ENCODE results near the gene SLC4A9.

SLC4A9 gene

DNA sequence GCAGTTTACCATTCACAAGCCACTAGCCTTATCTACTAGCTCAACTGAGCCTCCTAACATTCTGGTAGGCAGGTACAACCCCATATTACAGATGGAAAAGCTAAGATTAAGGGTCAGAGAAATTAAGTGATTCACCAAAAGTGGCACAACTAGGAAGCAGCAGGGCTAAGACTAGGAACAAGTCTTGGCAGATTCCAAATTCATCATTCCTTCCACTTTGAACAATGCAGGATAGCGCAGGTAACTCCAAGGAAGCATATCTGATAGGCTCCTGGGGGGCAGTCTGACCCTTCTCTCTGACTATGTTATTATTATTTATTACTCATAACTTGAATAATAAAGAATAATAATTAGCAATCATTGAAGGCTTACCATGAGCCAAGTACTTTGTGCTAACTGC is 22.1 kb upstream of the SLC4A9 start:
- no peaks in the 10 kb centered on the region for H3K9me2 ChIP-seq (ENCODE audit: low read depth, low read length)
- no peak overlapping the region for H3K4me2 ChIP-seq (ENCODE audit: low read length)
- no peak overlapping the region for H3K27ac ChIP-seq (ENCODE audit: low read depth, low read length, poor library complexity, severe bottlenecking)
- no peaks in the 10 kb centered on the region for H3K79me2 ChIP-seq (ENCODE audit: insufficient read depth, low read length)
- H3K27me3 ChIP-seq (ENCODE audit: insufficient read depth, low read length) = no peaks in the 10 kb centered on the region
- no peak overlapping the region for H2AFZ ChIP-seq (ENCODE audit: low read length)
- H4K20me1 ChIP-seq (ENCODE audit: insufficient read depth, low read length) = no peaks in the 10 kb centered on the region
- TF ChIP-seq, protein P1, sequence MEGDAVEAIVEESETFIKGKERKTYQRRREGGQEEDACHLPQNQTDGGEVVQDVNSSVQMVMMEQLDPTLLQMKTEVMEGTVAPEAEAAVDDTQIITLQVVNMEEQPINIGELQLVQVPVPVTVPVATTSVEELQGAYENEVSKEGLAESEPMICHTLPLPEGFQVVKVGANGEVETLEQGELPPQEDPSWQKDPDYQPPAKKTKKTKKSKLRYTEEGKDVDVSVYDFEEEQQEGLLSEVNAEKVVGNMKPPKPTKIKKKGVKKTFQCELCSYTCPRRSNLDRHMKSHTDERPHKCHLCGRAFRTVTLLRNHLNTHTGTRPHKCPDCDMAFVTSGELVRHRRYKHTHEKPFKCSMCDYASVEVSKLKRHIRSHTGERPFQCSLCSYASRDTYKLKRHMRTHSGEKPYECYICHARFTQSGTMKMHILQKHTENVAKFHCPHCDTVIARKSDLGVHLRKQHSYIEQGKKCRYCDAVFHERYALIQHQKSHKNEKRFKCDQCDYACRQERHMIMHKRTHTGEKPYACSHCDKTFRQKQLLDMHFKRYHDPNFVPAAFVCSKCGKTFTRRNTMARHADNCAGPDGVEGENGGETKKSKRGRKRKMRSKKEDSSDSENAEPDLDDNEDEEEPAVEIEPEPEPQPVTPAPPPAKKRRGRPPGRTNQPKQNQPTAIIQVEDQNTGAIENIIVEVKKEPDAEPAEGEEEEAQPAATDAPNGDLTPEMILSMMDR (IDR thresholded peaks at IDR 0.05; ENCODE audit: low read length) = no peak
- no peak for TF ChIP-seq EZH2 (IDR thresholded peaks at IDR 0.05; ENCODE audit: borderline replicate concordance, low read length)
- H3F3A ChIP-seq (ENCODE audit: insufficient read depth, low read length) = no peaks in the 10 kb centered on the region
- H3K4me1 ChIP-seq (ENCODE audit: insufficient read depth, low read length, severe bottlenecking) = peaks cover 11% of the 10 kb centered on the region
- H3K9me3 ChIP-seq (ENCODE audit: low read length) = no peaks in the 10 kb centered on the region
- peaks cover 51% of the 10 kb centered on the region for H3K36me3 ChIP-seq (ENCODE audit: insufficient read depth, low read length)
- H3K4me3 ChIP-seq (ENCODE audit: low read depth, low read length, poor library complexity, severe bottlenecking) = no peak overlapping the region
- H3K9ac ChIP-seq (ENCODE audit: low read length) = no peak overlapping the region

DNA sequence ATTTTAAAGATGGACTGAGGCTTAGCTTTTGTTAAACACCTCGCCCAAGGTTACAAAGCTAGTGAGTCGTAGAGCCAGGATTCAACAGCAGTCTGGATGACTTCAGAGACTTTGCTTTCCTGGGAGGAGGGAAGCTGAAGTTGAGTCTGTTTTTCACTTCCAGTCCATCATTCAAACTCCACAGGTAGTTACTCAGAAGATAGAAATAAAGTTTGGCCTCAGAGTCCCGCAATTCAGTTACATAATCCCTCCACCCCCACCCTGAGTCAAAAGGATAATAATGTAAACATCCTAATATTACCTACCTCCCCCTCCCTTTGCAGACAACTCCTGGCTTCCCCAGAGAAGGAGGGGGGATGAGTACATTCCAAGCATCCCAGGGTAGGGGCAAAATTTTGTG is 21.7 kb upstream of the SLC4A9 start:
- Histone ChIP-seq H3K9me2 (ENCODE audit: low read depth, low read length) (no peaks in the 10 kb centered on the region), H3K27me3 (ENCODE audit: insufficient read depth, low read length) (no peaks in the 10 kb centered on the region), H4K20me1 (ENCODE audit: insufficient read depth, low read length) (no peaks in the 10 kb centered on the region), H3K27ac (ENCODE audit: low read depth, low read length, poor library complexity, severe bottlenecking) (no peak overlapping the region), H3K36me3 (ENCODE audit: insufficient read depth, low read length) (peaks cover 47% of the 10 kb centered on the region), H3K9ac (ENCODE audit: low read length) (no peak overlapping the region), H3K4me2 (ENCODE audit: low read length) (no peak overlapping the region), H3K4me3 (ENCODE audit: low read depth, low read length, poor library complexity, severe bottlenecking) (no peak overlapping the region), H2AFZ (ENCODE audit: low read length) (no peak overlapping the region), H3F3A (ENCODE audit: insufficient read depth, low read length) (no peaks in the 10 kb centered on the region), H3K4me1 (ENCODE audit: insufficient read depth, low read length, severe bottlenecking) (peaks cover 16% of the 10 kb centered on the region), H3K79me2 (ENCODE audit: insufficient read depth, low read length) (no peaks in the 10 kb centered on the region), H3K9me3 (ENCODE audit: low read length) (no peaks in the 10 kb centered on the region)
- TF ChIP-seq, protein P1 (IDR thresholded peaks at IDR 0.05; ENCODE audit: low read length) = no peak
- TF ChIP-seq EZH2 (IDR thresholded peaks at IDR 0.05; ENCODE audit: borderline replicate concordance, low read length) = no peak

DNA sequence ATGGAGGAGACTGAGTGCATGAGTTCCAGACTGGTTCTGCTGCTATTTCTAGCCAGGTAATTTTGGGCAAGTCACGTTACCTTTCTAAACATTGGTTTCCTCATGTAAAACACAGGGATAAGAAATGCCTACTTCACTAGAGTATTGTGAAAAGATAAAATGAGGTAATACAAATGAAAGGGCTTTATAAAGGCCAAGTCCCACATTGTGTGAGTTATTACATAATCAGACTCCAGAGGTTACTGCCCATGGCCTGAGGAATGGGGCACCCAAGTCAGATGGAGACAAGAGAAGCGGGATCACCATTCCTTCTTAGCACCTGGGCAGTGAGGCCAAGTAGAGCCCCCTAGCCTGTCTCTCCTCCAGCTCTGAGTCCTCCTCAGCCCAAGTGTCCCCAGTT is 21.1 kb upstream of the SLC4A9 start:
- H3K79me2 ChIP-seq (ENCODE audit: insufficient read depth, low read length) = no peaks in the 10 kb centered on the region
- H4K20me1 ChIP-seq (ENCODE audit: insufficient read depth, low read length) = no peaks in the 10 kb centered on the region
- H3K9ac ChIP-seq (ENCODE audit: low read length) = no peak overlapping the region
- no peaks in the 10 kb centered on the region for H3K9me3 ChIP-seq (ENCODE audit: low read length)
- peaks cover 20% of the 10 kb centered on the region for H3K4me1 ChIP-seq (ENCODE audit: insufficient read depth, low read length, severe bottlenecking)
- no peak overlapping the region for H2AFZ ChIP-seq (ENCODE audit: low read length)
- no peak overlapping the region for H3K27ac ChIP-seq (ENCODE audit: low read depth, low read length, poor library complexity, severe bottlenecking)
- H3F3A ChIP-seq (ENCODE audit: insufficient read depth, low read length) = no peaks in the 10 kb centered on the region
- H3K4me3 ChIP-seq (ENCODE audit: low read depth, low read length, poor library complexity, severe bottlenecking) = no peak overlapping the region
- H3K9me2 ChIP-seq (ENCODE audit: low read depth, low read length) = no peaks in the 10 kb centered on the region
- TF ChIP-seq, protein P1 (IDR thresholded peaks at IDR 0.05; ENCODE audit: low read length) = no peak
- no peak for TF ChIP-seq EZH2 (IDR thresholded peaks at IDR 0.05; ENCODE audit: borderline replicate concordance, low read length)
- H3K36me3 ChIP-seq (ENCODE audit: insufficient read depth, low read length) = peaks cover 48% of the 10 kb centered on the region
- no peaks in the 10 kb centered on the region for H3K27me3 ChIP-seq (ENCODE audit: insufficient read depth, low read length)
- H3K4me2 ChIP-seq (ENCODE audit: low read length) = no peak overlapping the region
